Measurements from ENCODE around the gene ZNF677.
"Not testable (repeated sequence)": the region's sequence is repeated elsewhere in the genome, so short reads cannot be mapped to it uniquely, and the experiment has no call there.

Gene ZNF677

GRCh38 chr19:53254411-53255341 is at the start of gene ZNF677:
ZNF677 (minus strand) TSS chr19:53254873; CDS start chr19:53251550, 3,323 bp downstream.
- peak; percentile 64 to 65 for DNase-seq (ENCODE audit: extremely low read depth in 1 of 2, low read depth in 1 of 2)

- DNase-seq (ENCODE audit: extremely low read depth in 1 of 2, low read depth in 1 of 2): not testable (repeated sequence)
These were observed 46.7 kb upstream of the ZNF677 start for GRCh38 chr19:53301341-53301740.

GRCh38 chr19:53294786-53295441 is 40.2 kb upstream of the ZNF677 start:
- no peak for DNase-seq (ENCODE audit: extremely low read depth in 1 of 2, low read depth in 1 of 2)

GRCh38 chr19:53290758-53291549 is 36.3 kb upstream of the ZNF677 start:
- DNase-seq (ENCODE audit: extremely low read depth in 1 of 2, low read depth in 1 of 2): no peak

GRCh38 chr19:53285087-53285486 is 30.4 kb upstream of the ZNF677 start:
- no peak for DNase-seq (ENCODE audit: extremely low read depth in 1 of 2, low read depth in 1 of 2)

GRCh38 chr19:53281947-53282346 is 27.3 kb upstream of the ZNF677 start:
- DNase-seq (ENCODE audit: extremely low read depth in 1 of 2, low read depth in 1 of 2): not testable (repeated sequence)

GRCh38 chr19:53275480-53275879 is 20.8 kb upstream of the ZNF677 start:
- no peak for DNase-seq (ENCODE audit: extremely low read depth in 1 of 2, low read depth in 1 of 2)

- DNase-seq (ENCODE audit: extremely low read depth in 1 of 2, low read depth in 1 of 2): no peak
These were observed 17.4 kb upstream of the ZNF677 start for GRCh38 chr19:53272044-53272443.

GRCh38 chr19:53269861-53270260 is 15.2 kb upstream of the ZNF677 start:
- not testable (repeated sequence) for DNase-seq (ENCODE audit: extremely low read depth in 1 of 2, low read depth in 1 of 2)

- not testable (repeated sequence) for DNase-seq (ENCODE audit: extremely low read depth in 1 of 2, low read depth in 1 of 2)
These were observed 12.9 kb upstream of the ZNF677 start, which contains the start of gene VN1R4 for GRCh38 chr19:53267623-53268022. VN1R4 (minus strand) TSS chr19:53267723; CDS start chr19:53267665, 58 bp downstream.

- not testable (repeated sequence) for DNase-seq (ENCODE audit: extremely low read depth in 1 of 2, low read depth in 1 of 2)
These were observed 3.2 kb upstream of the ZNF677 start, which contains the start of gene VN1R2 for GRCh38 chr19:53257715-53258342. VN1R2 (plus strand) TSS chr19:53258292; CDS start chr19:53258376, 84 bp downstream.

GRCh38 chr19:53246498-53246897 is 8.2 kb downstream of the ZNF677 start:
- no peak for DNase-seq (ENCODE audit: extremely low read depth in 1 of 2, low read depth in 1 of 2)

GRCh38 chr19:53237114-53237777 is 17.4 kb downstream of the ZNF677 start:
- no peak for DNase-seq (ENCODE audit: extremely low read depth in 1 of 2, low read depth in 1 of 2)

GRCh38 chr19:53224606-53225005 is 30.1 kb downstream of the ZNF677 start:
- no peak for DNase-seq (ENCODE audit: extremely low read depth in 1 of 2, low read depth in 1 of 2)

- DNase-seq (ENCODE audit: extremely low read depth in 1 of 2, low read depth in 1 of 2): not testable (repeated sequence)
These were observed 32.0 kb downstream of the ZNF677 start for GRCh38 chr19:53222716-53223115.

- no peak for DNase-seq (ENCODE audit: extremely low read depth in 1 of 2, low read depth in 1 of 2)
These were observed 41.9 kb downstream of the ZNF677 start for GRCh38 chr19:53212703-53213320.

GRCh38 chr19:53211554-53211953 is 43.1 kb downstream of the ZNF677 start:
- DNase-seq (ENCODE audit: extremely low read depth in 1 of 2, low read depth in 1 of 2): not testable (repeated sequence)

- peak; percentile 87 to 99 for DNase-seq (ENCODE audit: extremely low read depth in 1 of 2, low read depth in 1 of 2)
These were observed 57.8 kb downstream of the ZNF677 start for GRCh38 chr19:53196777-53197396.

All from activated CD8-positive, alpha-beta memory T cell treated with anti-CD3 and anti-CD28 coated beads for 1 hour (primary cell).